G401.6 (cell line): Measurements from ENCODE around the gene CRK.

Experiments used
- FAIRE-seq: peaks from 2 replicates; lab custom pipeline; 2012; peaks lifted over from hg19 to GRCh38; lab: Jason Lieb, UNC

CRK gene

DNA sequence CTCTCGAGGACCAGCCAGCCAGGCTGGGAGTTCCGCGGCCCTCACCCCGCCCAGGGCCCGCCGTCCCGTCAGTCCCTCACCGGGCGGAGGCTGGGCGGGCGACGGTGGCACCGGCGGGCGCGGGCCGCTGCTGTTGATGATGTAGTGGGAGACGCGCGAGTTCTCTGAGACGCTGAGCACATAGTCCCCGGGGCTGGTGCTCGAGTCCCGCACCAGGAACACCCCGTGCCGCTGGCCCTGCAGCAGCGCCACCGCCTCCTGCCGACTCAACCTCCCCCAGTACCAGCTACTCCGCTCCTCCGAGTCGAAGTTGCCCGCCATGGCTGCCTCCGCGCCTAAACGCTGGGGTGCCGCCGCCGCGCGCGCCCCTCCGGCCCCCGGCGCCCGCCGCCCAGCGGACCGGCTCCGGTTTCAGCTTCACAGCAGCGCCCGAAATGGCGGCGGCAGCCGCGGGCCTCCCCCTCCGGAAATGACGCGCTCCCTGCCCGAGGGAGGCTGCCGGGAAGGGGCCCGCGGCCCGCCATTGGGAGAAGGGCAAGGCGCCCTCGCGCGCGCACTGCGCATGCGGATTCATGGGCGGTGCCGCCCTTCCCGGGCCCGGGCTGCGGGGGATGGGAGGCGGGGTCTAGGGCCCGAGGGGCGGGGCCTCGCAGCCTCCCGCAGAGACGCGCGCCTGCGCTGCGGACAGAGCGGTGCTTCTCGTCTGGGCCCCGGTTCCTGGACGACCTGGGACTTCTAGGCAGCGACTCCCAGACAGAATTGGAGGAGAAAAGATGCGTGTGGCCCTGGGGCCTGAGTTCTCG lies at the start of gene CRK:
Gene CRK, minus strand, starts transcription at position 436 of the 803 bp plus-strand sequence. Its CDS starts 115 bp downstream, at position 321.
- FAIRE-seq, result no peak

DNA sequence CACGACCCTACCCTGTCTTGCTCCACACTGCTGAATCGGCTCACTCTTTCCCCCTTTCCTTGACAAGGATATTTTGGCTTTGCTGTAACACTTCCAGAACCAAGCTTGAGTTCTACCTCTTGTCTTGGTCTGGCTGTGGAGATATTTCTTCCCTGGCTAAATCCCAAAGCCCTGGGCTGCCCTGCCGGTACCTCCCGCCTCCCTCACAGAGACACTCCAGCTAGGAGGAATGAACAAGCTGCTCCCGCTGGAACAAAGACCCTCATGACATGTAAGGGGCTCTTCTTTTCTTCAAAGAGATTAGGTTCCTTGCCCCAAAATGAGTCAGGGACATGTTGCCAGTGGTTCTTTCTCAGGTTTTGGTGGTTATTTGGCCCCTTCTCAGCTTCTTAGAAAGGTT lies 49.6 kb upstream of the CRK start:
- no peak for FAIRE-seq

DNA sequence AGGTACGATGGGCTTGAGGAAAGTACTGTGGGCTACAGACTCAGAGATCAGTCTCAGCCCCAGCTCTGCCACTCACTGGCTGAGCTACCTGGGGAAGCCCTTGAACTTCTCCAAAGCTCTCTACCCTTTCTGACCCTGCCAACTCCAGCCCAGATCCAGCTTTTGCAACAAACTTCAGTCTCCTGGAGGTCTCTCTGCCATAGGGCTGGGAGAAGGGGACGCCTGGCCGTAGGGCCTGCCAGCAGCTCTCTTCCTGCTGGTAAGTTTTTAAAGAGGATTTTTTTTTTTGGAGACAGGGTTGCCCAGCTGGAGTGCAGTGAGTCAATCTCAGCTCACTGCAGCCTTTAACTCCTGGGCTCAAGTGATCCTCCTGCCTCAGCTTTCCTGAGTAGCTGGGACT lies 48.8 kb upstream of the CRK start:
- FAIRE-seq, result no peak

DNA sequence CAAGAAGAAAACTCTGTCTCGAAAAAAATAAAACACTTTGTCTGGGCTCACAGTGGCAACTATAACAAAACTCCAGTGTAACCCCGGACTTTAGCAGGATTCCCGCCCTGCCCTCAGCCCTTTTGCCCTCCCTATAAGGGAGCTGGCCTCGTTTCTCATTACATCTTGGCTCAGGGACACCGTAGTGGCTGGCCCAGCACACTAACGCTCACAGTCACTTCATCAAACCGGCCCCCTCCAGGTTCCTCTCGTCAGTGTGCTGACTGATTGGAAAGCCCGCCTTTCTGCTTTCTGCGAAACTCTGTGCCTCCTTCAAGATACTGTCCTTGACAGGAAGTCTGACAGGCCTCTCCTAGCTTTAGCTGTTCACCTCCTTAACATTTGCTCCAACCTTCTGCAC lies 47.7 kb upstream of the CRK start:
- no peak for FAIRE-seq

DNA sequence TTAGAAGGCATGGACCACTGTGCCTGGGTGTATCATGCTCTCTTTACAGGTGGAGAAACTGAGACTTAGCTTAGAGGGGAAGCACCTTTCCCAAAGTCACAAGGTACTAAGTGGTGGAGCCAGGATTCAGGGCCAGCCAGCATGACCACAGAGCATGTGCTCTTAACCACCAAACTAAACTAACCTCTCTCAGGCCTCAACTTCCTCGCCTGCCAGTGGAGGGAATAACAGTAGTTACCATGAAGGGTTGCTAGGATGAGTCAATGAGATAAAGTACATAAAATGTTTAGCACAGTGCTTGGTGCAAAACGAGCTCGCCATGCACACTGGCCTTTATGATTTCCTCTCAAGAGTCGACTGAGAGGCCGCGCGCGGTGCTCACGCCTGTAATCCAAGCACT lies 42.8 kb upstream of the CRK start:
- FAIRE-seq, result no peak

DNA sequence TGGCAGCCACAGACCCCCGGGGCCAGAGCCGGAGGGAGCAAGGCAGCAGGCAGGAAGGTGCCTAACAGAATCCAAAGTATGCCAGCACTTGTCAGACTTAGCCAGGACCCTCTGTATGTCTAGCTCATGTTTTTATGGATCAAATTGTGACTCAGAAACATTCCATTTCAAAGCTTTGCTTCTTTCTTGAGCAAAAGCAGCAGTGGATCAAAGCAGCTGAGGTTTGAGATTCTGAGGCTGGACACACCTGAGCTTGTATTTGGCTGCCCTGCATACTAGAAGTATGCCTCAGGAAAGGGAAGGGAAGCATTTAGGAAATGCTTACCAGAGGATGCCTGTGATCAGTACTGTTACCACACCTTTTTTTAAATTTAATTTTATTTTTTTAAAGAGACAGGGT lies 42.2 kb upstream of the CRK start:
- no peak for FAIRE-seq

DNA sequence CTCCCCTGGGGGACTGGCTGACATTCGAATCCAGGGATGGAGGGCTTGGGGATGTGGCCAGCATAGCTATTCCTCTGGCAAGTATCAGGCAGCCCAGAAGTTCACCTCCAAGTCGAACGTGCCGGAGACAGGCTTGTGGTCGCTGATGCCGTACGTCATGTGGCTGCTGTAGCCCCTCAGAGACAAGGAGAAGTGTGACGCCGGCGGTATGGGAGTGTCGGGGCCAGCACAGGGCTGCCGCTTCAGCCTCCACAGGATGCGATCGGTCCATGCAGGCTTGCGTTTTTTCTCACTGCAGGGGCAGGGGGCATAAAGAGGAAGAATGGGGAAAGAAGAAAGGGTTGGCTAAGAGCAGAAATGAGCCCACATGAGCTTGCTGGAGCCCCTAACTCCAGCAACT lies 41.8 kb upstream of the CRK start:
- FAIRE-seq, result no peak

DNA sequence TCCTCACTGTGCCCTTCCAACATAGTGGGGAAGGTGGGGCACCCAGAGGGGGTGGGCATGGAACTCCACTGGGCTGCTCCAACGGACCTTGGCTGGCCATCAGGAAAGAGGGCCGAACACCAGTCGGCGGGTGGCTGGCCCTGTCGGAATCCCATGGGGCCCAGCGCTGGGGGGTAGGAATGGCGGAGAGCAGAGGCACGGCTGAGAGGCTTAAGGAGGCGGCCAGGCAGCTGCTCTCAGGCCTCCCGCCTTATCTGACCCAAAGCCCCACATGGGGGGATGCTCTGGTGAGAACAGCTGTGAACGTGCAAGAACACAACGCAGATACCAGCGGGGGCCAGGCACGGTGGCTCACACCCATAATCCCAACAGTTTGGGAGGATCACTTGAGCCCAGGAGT lies 40.8 kb upstream of the CRK start:
- FAIRE-seq, result no peak

DNA sequence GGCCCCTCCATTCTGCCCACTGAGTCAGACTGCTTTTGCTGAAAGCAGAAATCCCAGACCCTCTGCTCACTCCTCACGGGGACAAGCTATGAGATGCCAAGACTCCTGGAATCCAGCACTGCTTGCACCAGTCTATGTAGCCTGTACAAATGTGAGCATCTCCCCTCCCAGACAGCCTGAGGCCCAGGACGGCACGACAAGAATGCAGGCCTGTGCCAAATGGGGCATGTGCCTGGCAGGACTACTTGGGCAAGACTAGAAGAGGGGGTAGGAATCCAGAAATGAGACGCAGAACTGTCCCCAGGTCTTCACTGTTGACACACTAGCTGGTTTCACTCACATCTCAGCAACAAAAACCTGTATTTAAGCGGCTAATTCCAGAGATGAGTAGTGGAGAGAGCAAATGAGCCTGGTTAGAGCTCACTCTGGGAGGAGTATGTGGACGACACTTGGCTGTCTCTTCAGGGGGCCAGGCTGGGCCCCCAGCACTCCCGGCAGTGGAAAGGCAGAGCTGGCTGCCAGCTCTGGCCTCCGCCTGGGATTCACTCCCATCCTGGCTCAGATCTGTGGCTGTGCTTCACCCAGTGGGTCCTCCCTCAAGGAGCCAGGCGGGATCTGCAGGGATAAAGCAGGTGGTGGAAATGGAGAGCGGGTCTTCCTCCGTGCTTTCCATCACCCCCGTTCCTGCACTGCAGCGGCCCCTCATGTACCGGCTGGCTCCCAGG lies 39.4 kb upstream of the CRK start:
- no peak for FAIRE-seq

DNA sequence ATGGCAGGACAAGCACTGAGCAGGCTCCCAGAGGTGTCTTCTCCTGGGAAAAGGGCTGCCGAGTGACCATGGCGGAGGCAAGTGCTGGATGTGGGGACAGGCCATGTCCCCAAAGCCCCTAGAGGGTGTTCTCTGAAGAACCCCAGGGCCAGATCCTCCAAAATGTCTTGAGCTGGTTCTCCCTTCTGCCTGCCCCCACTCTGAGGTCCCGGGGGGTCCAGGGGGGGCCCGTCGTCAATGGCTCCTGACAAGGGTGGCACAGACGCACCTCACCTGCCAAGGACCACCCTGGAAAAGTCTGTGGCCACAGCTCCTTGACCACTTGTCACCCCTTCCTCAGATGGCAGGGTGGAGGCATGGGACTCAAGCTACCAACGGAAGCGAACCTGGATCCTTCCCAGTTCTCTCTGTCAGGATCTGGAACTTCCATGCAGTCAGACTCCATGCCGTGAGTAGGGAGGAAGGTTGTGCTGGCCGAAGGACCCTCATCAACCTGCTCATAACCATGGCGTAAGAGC lies 38.8 kb upstream of the CRK start:
- FAIRE-seq, result no peak

DNA sequence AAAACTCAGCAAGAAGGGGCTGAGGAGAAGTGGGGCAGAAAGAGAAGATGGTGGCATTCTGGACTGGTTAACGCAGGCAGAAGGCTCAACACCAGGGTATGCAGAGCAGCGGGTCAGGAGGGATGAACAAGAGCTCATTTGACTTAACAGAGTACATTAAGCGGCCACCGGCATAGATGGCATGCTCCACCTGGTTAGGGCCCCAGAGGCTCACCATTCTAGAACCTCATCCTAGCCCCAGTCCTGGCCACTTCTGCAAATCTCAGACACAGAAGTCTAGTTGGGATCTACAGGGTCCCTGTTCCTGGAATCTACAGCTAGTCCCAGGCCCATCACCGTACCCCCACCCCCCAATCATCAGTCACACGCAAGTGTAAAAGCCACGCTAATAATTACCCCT lies 38.2 kb upstream of the CRK start:
- no peak for FAIRE-seq

DNA sequence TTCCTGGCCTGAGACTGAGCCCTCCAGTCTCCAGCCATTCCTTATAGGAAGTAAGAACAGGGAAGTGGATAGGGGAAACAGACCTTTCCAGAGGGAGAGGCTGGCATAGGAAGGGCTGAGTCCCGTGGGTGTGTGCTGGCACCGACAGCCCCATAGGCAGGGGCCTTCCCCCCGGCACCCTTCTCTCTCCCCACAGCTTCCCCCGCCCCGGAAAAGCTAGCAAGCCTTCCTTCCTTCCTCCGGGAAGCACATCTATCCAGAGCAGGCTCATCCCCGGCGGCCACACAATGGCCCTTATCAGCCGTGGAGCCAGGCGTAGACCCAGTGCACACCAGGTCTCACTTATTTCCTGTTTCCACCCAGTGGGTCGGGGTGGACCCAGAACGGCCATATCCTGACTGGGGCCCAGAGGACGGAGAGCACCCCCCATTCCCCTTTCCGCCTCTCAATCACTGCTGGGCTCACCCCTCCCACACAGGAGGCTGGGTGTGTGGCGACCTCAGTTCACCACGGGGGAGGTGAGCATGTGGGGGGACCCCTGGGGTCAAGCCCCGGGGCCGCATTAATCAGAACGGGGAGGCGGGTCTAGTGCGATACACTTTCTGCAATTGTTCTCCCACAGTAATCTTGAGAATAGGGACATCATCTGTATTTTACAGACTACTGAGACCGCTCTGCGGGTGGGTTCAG lies 37.4 kb upstream of the CRK start:
- no peak for FAIRE-seq

DNA sequence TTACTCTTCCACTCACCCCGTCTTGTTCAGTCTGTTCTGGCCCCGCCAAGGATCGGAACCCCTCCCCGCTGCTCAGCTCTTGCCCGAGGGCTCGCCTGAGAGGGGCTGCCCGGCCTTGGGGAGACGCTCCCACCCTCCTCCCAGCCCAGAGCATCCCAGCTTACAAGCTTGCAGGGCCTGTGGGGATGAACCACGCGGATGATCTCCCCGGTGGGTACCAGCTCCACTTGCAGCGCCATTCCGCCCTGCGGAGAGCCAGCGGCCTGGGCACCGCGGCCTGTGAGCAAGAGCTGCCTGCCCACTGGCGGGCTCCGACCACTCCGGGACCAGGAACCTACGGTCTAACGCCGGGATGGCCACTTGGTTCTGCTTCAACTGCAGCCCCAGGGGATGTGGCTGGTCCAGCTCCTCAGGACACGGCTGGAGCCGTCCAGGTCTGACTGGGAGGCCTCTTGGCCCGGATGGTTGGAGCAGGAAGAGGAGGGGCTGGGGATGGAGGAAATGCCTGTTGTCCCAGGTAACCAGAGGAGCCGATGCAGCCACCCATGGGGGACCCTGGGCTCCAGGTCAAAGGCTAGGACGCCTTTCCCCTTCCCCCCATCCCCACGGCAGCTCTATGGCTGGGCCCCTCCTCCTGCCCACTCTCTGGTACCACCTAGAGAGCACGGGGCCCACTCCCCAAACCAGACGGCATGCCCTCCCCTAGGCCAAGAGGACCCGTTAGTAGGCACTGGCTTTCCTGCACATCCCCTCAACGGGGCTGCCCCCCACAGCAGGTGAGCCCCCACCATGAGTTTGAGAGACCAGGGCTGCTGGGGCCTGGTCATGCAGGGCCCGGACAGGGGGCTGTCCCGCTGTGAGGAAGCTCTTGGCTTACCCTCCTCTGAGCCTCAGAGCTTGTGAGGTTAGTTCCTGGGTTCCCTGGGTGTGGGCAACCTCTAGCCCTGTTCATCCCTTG lies 36.5 kb upstream of the CRK start, which contains the start of gene MYO1C:
Gene MYO1C, minus strand, starts transcription at position 438 of the 958 bp plus-strand sequence. Its CDS starts 199 bp downstream, at position 239.
- FAIRE-seq, result no peak

DNA sequence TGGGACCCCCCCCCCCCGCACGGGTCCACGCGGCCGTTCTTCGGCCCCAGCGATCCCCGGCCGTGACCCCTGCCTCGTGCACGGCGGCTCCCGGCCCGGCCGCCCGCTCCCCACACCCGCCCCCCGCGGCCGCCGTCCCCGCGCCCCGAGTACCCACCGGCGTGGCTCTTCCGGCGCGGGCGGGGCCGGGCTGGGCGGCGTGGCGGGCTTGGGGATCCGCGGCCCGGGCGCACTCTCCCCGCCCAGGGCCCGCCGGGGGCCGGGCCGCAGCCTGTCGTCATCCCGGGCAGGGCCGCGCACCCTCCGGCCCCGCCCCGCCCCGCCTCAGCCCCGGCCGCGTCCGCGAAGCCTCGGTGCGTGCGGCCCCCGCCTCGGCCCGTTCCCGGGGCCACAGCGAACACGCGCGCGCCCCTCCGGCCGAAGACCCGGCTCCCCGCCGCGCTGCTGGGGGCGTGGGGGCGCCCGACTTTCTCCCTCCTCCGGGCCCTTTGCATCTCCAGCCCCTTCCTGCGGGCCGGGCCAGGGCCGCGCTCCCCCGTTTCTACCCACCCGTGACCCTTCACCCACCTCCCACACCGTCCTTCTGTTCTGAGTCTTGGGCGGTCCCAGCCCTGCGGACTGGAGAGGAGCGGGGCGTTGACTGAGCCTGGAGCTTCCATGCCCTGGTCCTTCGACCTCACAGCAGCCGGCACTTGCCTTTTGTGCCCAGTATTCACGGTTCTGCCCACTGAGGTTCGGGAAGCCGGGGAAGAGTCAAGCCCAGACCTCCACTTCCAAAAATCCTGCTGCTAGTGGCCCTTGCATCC lies 35.6 kb upstream of the CRK start:
- no peak for FAIRE-seq

DNA sequence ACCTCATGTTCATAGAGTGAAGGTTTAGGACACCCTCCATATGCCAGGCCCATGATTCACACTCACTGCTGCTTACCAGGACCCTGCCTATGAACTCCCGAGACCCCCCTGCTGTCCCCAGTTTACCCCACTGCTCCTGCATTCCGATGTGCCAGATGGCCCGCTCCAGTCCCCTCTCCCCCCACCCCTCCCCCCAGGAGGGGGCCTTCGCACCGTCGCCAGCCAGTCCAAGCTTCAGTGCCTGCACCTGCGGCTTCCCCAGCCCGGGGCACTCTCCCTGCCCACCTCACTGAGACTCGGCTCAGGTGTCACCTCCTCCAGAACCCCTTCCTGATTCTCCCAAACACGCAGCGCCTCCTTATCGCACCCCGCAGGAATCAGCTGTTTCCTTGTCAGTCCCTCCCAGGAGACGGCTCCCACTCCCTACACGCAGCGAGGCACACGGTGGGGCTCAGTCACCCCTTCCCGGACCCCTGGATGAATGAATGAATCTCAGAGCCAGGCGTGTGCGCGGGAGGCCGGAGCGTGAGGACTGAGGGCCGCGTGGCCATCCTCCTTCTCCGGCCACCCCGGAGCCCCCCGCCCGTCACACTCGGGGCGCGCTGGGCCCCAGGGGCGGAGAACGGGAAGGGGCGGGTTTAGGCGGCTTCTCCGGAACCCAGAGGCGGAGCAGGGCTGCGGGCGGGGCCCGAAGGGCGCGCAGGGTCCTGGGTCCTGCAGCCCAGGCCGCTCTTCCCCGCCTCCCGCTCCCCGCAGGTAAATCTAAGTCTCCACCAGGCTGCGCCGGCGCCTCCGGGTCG lies 34.8 kb upstream of the CRK start:
- FAIRE-seq, result no peak

DNA sequence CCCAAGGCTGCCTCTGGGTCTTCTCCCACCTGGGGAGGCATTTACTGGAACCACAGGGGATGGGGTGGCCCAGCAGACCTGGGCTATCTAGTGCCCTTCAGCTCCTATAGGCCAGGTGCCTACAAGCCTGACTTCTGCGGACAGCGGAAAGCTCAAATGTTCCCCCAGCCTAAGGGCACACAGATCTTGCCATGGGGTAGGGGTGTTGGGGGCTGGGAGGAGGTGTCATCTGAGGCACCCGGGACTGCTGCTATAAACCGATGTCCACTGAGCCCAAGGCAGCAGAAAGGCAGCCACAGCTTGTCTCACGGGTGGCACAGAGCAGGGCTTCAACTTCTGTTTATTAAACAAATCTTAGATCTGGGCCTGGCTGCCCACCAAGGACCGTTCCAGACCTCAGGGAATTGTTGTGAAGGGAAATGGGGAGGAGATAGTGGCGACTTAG lies 32.8 kb upstream of the CRK start:
- FAIRE-seq, result no peak

DNA sequence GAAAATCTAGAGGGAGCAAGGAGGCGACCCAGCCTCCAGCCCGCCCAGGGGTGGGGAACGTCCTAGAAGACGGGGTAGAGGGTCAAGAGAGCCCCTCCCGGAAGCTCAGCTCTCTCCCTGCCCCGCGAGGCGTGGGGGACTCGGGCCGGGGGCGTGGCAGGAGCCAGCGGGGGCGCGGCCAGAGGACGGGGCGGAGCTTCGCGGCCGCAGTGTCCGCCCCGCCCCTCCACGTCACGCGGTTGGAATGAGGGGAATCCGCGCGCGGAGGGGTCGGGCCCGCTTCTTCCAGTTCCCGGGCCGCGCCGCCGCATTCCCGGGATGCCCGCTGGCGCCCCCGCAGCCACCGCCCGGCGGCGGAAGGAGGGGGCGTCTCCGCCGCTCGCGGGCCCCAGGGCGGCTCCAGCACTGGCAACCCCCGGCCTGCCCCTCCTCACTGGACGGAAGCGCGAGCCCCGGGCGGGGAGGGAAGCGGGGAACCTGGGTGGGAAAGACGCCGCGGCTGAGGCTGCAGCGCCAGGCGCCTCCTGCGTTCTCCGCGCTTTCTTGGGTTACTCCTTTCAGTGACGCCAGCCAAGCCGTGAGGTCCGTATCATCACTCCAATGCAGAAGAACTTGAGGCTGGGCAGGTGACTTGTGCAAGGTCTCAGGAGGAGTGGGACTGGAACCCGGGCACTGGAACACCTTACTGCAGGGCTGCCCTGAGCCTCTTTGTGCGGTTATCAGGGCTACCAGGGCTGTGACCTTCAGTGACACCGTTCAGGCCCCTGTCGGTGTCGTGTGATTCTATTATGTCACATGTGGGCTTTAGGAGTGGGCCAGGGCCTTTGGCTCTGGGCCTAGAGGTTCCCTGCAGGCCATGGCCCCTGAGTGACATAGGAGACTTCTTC lies 32.1 kb upstream of the CRK start:
- no peak for FAIRE-seq

DNA sequence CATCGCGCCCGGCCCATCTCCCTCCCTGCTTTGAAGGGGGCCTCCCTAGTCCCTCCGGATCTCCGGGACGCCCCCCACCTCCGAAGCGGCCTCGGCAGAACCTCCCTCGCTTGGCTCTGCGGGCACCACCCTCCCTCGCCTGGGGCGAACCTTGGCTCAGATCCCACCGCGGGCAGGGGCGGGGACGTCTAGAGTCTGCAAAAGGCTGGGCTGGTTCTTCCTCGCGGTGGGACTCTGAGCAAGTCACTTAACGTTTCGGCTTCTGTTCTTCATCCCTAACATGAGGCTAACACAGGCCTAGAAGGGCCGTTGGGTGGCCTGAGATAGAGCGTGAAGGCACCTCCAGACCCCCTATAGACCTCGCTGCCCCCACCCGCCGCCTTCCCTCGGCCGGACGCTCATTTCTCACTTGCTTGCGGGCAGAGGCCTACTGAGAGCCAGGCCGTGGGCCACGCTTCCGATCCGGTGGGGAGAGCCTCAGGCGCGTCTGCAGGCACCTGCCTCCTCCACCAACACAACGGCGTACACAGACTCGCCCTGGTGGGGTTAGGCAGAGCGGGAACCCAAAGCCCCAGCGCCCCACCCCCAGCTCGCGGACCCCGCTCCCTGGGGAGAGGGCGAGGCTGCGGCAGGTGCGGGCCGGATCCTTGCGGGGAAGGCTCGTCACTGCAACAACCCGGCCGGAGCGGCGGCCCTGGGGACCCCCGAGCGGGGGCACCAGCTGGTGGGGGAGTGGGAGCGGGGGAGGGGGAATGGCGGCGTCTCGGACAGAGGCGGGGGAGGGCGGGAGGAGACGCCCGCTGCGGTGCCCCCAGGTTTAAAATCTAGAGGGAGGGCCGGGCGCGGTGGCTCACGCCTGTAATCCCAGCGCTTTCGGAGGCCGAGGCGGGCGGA lies 31.0 kb upstream of the CRK start:
- no peak for FAIRE-seq
